Testis (tissue), 3 donors: ENCODE data around the gene OLR1. TPM values are rescaled to one million over a fixed set of nuclear protein-coding genes. Genes with fewer than 3 reads are reported as not detected.

Experiments used
- DNase-seq: peaks from one replicate; pipeline ENCODE4 v3.0.0-alpha.2; 2019
- H3K27ac ChIP-seq, 2 donors: fragments of 200-600 bp; sonication (generic); one replicate each; pipeline ENCODE4 v1.5.1; 2019
- H3K27me3 ChIP-seq: fragments of 200-600 bp; sonication (generic); one replicate; pipeline ENCODE4 v1.5.1; 2019
- H3K36me3 ChIP-seq: fragments of 200-600 bp; sonication (generic); one replicate; pipeline ENCODE4 v1.5.1; 2017; ENCODE audit warnings: low read depth; ENCODE audit errors: missing control alignments
- H3K4me1 ChIP-seq: fragments of 200-600 bp; sonication (generic); one replicate; pipeline ENCODE4 v1.5.1; 2019
- H3K4me3 ChIP-seq, 2 donors: fragments of 200-600 bp; sonication (generic); one replicate each; pipeline ENCODE4 v1.5.1; 2017 to 2019
- H3K9me3 ChIP-seq: fragments of 200-600 bp; sonication (generic); one replicate; pipeline ENCODE4 v1.5.1; 2017
- CTCF ChIP-seq, 3 experiments: fragments of 450-650 bp in 2 of 3; fragments of 200-600 bp in 1 of 3; sonication (generic) in 1 of 3; IDR thresholded peaks; one replicate each; pipeline ENCODE4 v1.5.1; 2016 to 2019; ENCODE audit warnings: antibody characterized with exemption in 3 of 3, mild to moderate bottlenecking in 2 of 3, moderate library complexity in 1 of 3
- POLR2A ChIP-seq: fragments of 450-650 bp; IDR thresholded peaks from one replicate; pipeline ENCODE4 v1.6.1; 2017; ENCODE audit warnings: antibody characterized with exemption, mild to moderate bottlenecking, moderate library complexity
- WGBS, 2 donors: methylation state at CpG; one replicate each; pipeline ENCODE4 v1.1.5; 2018; 5-methylcytosine and 5-hydroxymethylcytosine counted together
- intact Hi-C: fragments of 100-400 bp; cut with DNase I; formaldehyde crosslinking; loops from one replicate; pipeline ENCODE4 v1.15.1; 2023; ENCODE audit warnings: low total_unique reads
- polyA plus RNA-seq: library from polyadenylated mRNA; stranded (reverse); fragments of 350-450 nt; fragmentation: Illumina TruSeq; extraction: RNeasy Lipid Tissue Mini Kit (QIAGEN cat#74804); gene quantifications from one replicate; pipeline ENCODE4 v1.2.3, GENCODE V29; 2014; ENCODE audit warnings: low read depth, low replicate concordance; ENCODE audit not compliant: insufficient read depth
- total RNA-seq, 2 donors: library from RNA; depleted of rRNA; stranded (reverse); fragments of >200 nt; gene quantifications; one replicate each; pipeline ENCODE4 v1.2.3, GENCODE V29; 2016

Gene OLR1
- total and polyA plus RNA-seq, 3 donors from 2014 or later, result 0.87 to 5.9 (median 2.5) TPM

GRCh38 chr12:10175846-10176636 lies 4.1 kb upstream of the OLR1 start:
- Histone ChIP-seq H3K9me3 (no peaks in the 10 kb centered on the region), H3K27ac (no peak overlapping the region), H3K4me3 (no peak overlapping the region), H3K4me1 (no peaks in the 10 kb centered on the region), H3K36me3 (no peaks in the 10 kb centered on the region), H3K27me3 (no peaks in the 10 kb centered on the region)
- WGBS, 2 donors, result 82 to 85% methylated on average over 5 of the region's 5 CpGs
- TF ChIP-seq POLR2A (no peak), CTCF (IDR thresholded peaks at IDR 0.05) (no peak)
- no peak for DNase-seq
- intact Hi-C loops, result no loop called here

GRCh38 chr12:10174986-10175614 lies 3.2 kb upstream of the OLR1 start:
- Histone ChIP-seq H3K36me3 (no peaks in the 10 kb centered on the region), H3K27ac (no peak overlapping the region), H3K9me3 (no peaks in the 10 kb centered on the region), H3K27me3 (no peaks in the 10 kb centered on the region), H3K4me3 (no peak overlapping the region), H3K4me1 (no peaks in the 10 kb centered on the region)
- intact Hi-C loops, result no loop called here
- no peak for TF ChIP-seq POLR2A
- no peak for TF ChIP-seq CTCF (IDR thresholded peaks at IDR 0.05)
- 84 to 86% methylated on average over 2 of the region's 2 CpGs for WGBS, 2 donors
- DNase-seq, result no peak

- intact Hi-C loops, result no loop called here
- Histone ChIP-seq H3K4me1 (no peaks in the 10 kb centered on the region), H3K4me3 (no peak overlapping the region), H3K36me3 (no peaks in the 10 kb centered on the region), H3K9me3 (no peaks in the 10 kb centered on the region), H3K27ac (no peak overlapping the region), H3K27me3 (no peaks in the 10 kb centered on the region)
- DNase-seq, result no peak
- 88 to 96% methylated on average over 5 of the region's 5 CpGs for WGBS, 2 donors
- TF ChIP-seq POLR2A, result no peak
- no peak for TF ChIP-seq CTCF (IDR thresholded peaks at IDR 0.05)
These were observed 1.7 kb downstream of the OLR1 start for GRCh38 chr12:10170216-10170615.

GRCh38 chr12:10169104-10169503 lies 2.8 kb downstream of the OLR1 start:
- no peak for TF ChIP-seq POLR2A
- TF ChIP-seq CTCF (IDR thresholded peaks at IDR 0.05), result no peak
- Histone ChIP-seq H3K36me3 (no peaks in the 10 kb centered on the region), H3K27ac (no peak overlapping the region), H3K4me1 (no peaks in the 10 kb centered on the region), H3K4me3 (no peak overlapping the region), H3K27me3 (no peaks in the 10 kb centered on the region), H3K9me3 (no peaks in the 10 kb centered on the region)
- WGBS, 2 donors, result 64 to 72% methylated on average over 3 of the region's 3 CpGs
- no peak for DNase-seq
- intact Hi-C loops, result no loop called here
